ENCODE measurements around the gene GHR.

DNA sequence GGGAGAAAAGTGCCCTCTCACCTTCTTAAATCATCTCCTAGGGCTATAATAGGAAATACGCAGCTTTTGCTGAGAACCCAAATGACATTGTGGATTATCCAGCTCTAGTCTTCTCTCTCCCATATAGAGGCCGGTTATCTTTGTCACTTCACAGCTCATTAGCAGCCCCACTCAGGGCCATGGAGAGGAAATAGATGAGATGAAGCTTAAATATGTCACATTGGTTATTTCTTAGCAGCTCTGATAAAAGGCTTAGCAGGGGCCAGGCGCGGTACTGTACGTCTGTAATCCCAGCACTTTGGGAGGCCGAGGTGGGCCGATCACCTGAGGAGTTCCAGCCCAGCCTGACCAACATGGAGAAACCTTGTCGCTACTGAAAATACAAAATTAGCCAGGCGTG lies 90.0 kb downstream of the GHR start:
- TF ChIP-seq, protein P1, sequence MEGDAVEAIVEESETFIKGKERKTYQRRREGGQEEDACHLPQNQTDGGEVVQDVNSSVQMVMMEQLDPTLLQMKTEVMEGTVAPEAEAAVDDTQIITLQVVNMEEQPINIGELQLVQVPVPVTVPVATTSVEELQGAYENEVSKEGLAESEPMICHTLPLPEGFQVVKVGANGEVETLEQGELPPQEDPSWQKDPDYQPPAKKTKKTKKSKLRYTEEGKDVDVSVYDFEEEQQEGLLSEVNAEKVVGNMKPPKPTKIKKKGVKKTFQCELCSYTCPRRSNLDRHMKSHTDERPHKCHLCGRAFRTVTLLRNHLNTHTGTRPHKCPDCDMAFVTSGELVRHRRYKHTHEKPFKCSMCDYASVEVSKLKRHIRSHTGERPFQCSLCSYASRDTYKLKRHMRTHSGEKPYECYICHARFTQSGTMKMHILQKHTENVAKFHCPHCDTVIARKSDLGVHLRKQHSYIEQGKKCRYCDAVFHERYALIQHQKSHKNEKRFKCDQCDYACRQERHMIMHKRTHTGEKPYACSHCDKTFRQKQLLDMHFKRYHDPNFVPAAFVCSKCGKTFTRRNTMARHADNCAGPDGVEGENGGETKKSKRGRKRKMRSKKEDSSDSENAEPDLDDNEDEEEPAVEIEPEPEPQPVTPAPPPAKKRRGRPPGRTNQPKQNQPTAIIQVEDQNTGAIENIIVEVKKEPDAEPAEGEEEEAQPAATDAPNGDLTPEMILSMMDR (optimal IDR thresholded peaks at IDR 0.05 in 1 of 3, IDR thresholded peaks at IDR 0.05 in 1 of 3, conservative IDR thresholded peaks at IDR 0.05 in 1 of 3; ENCODE audit: extremely low read depth in 1 of 3, insufficient read depth in 2 of 3, low read length in 3 of 3): no peak
- no peak for TF ChIP-seq EZH2 (IDR thresholded peaks at IDR 0.05; ENCODE audit: low read length)
